Measurements from ENCODE around the gene CACNA1D. TPM values are rescaled to one million over a fixed set of nuclear protein-coding genes. Genes with fewer than 3 reads are reported as not detected.

The CACNA1D gene
- total and polyA plus RNA-seq, 9 of the 15 experiments (the other 6 are each of a cell fraction or from before 2014, with no cell fraction given) = 0.29 TPM; not detected in 8

- CTCF ChIA-PET (ENCODE audit: low intra/inter-chr PET ratio) = no interaction called here
Observed at GRCh38 chr3:53688989-53689388, 194.6 kb downstream of the CACNA1D start.

More at GRCh38 chr3:53688989-53689388, 194.6 kb downstream of the CACNA1D start:
- intact Hi-C loops (cut with micrococcal nuclease) = no loop called here
- ATAC-seq (no peak), DNase-seq (ENCODE audit: extremely low read depth in 1 of 4, low spot score in 3 of 4) (no peak), FAIRE-seq (no peak)
- no peak overlapping the region for H3K9ac ChIP-seq (ENCODE audit: insufficient read depth in 1 of 2, low read depth in 2 of 2, low read length in 2 of 2)
- H3K79me2 ChIP-seq (ENCODE audit: control insufficient read depth, insufficient read depth, low read length) = no peaks in the 10 kb centered on the region
- H3K4me3 ChIP-seq = no peak overlapping the region
- POLR2A ChIA-PET = interaction anchor here (0.6 to 1.6 kb wide), 3 partner anchors 8 to 143 kb away, joined by 3 to 5 read pairs (median 3); no protein-coding TSS in a partner anchor
- TF ChIP-seq HOXB6 (CRISPR knock-in tag; IDR thresholded peaks at IDR 0.05; ENCODE audit: borderline replicate concordance) (no peak), UBTF (IDR thresholded peaks at IDR 0.05; ENCODE audit: borderline replicate concordance in 1 of 2, low read depth in 2 of 2, low read length in 2 of 2) (no peak), SRSF1 (IDR thresholded peaks at IDR 0.05; ENCODE audit: low read depth, low read length) (no peak), FOXJ3 (CRISPR knock-in tag; IDR thresholded peaks at IDR 0.05) (no peak), CHD2 (IDR thresholded peaks at IDR 0.05; ENCODE audit: low read depth, low read length) (no peak), MTA1 (IDR thresholded peaks at IDR 0.05; ENCODE audit: borderline replicate concordance) (no peak), JUND (IDR thresholded peaks at IDR 0.05; ENCODE audit: borderline replicate concordance, low read depth, low read length) (no peak), JUND (tag; IDR thresholded peaks at IDR 0.05; ENCODE audit: borderline replicate concordance, low read depth, low read length) (no peak), AFF1 (IDR thresholded peaks at IDR 0.05; ENCODE audit: low read depth in 1 of 2, partially characterized antibody in 2 of 2) (no peak), MAFG (tag; conservative IDR thresholded peaks at IDR 0.05) (no peak), RB1 (IDR thresholded peaks at IDR 0.05; ENCODE audit: low read depth) (no peak), CBX8 (IDR thresholded peaks at IDR 0.05; ENCODE audit: borderline replicate concordance, extremely low read depth, low read depth, low read length, poor library complexity, severe bottlenecking) (no peak)
- H3K36me3 ChIP-seq (ENCODE audit: control insufficient read depth, insufficient read depth, low read length) = no peaks in the 10 kb centered on the region
- no peaks in the 10 kb centered on the region; a peak in 1 of 5 replicates for H3K27me3 ChIP-seq (ENCODE audit: control insufficient read depth in 2 of 2, insufficient read depth in 2 of 2, low read length in 2 of 2)
- H3K9me1 ChIP-seq (ENCODE audit: control insufficient read depth, insufficient read depth, low read length) = no peaks in the 10 kb centered on the region
- no peaks in the 10 kb centered on the region for H4K20me1 ChIP-seq (replicated peaks; ENCODE audit: control insufficient read depth, insufficient read depth, low read length)
- 0% methylated on average over 5 of the region's 5 CpGs for WGBS (ENCODE audit: insufficient coverage, low coverage, missing lambda C conversion rate)
- no peak overlapping the region for H3K27ac ChIP-seq (ENCODE audit: extremely low read depth, low read depth, low read length)
- H2AFZ ChIP-seq (ENCODE audit: low read depth, low read length) = no peak overlapping the region
- no TSS peak for BruUV-seq (replicated peaks)
- H3K4me2 ChIP-seq (ENCODE audit: insufficient read depth, low read length) = no peak overlapping the region
- no peaks in the 10 kb centered on the region for H3K4me1 ChIP-seq (replicated peaks in 1 of 2; ENCODE audit: control insufficient read depth in 2 of 2, insufficient read depth in 2 of 2, low read length in 2 of 2)
- no peaks in the 10 kb centered on the region for H3K9me3 ChIP-seq (replicated peaks; ENCODE audit: control insufficient read depth, insufficient read depth, low read depth, low read length)
- in situ Hi-C loops (cut with MboI) = no loop called here

All from K562 (cell line).